ENCODE data around the gene PTPRK.

Gene PTPRK

DNA sequence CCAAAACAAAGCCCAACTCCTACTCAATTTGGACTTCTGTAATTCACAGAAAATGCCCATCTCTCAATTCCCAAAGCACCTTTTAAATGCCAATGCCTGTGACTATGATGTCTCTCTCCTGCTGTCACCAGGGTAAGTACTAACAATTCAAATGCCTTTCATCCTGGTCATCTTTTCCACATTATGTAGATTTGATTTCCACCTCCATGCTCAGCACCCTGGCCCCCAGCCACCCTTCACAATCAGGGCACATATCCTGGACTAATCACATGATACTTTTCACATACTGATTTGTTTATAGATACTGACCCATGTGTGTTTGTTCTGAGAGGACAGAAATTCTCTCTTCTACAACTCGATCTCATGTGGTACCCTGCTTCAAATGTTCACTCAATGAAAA is 236.3 kb downstream of the PTPRK start:
- no CpG with 5 or more reads among the region's 1 CpG for WGBS, 2 donors (ENCODE audit: extremely low coverage in 2 of 2, insufficient read length in 2 of 2, insufficient replicate concordance in 1 of 2)
- H2BK120ac ChIP-seq (ENCODE audit: low read depth, low read length): no peak overlapping the region
- H4K91ac ChIP-seq (ENCODE audit: low read depth, low read length, poor library complexity): no peak overlapping the region
- H3K23ac ChIP-seq (ENCODE audit: low read depth, low read length, poor library complexity): no peak overlapping the region
- H3K4ac ChIP-seq (ENCODE audit: low read length): no peak overlapping the region
- no peak overlapping the region for H3K14ac ChIP-seq (ENCODE audit: low read length)
- H4K8ac ChIP-seq (ENCODE audit: low read depth, low read length): no peak overlapping the region
- H3K18ac ChIP-seq (ENCODE audit: low read length): no peak overlapping the region
- H3K4me2 ChIP-seq (ENCODE audit: insufficient read depth, low read length, poor library complexity, severe bottlenecking): no peak overlapping the region
- no peak overlapping the region for H2BK15ac ChIP-seq (ENCODE audit: low read length)
- no peaks in the 10 kb centered on the region for H3K9me3 ChIP-seq (replicated peaks in 1 of 2; ENCODE audit: control insufficient read depth in 2 of 2, insufficient read depth in 1 of 2, low read depth in 1 of 2, low read length in 2 of 2)
- H3K4me1 ChIP-seq (ENCODE audit: control insufficient read depth in 2 of 2, insufficient read depth in 1 of 2, low read depth in 1 of 2, low read length in 2 of 2): peaks cover 4 to 17% of the 10 kb centered on the region in 2 donors
- peaks cover 2% of the 10 kb centered on the region for H3K79me1 ChIP-seq (ENCODE audit: low read depth, low read length)
- H3K27ac ChIP-seq (replicated peaks; ENCODE audit: low read length): no peak overlapping the region
- DNase-seq (ENCODE audit: low spot score): no peak
- H3K4me3 ChIP-seq (ENCODE audit: low read length in 2 of 2): no peak overlapping the region
- no peak overlapping the region for H3K9ac ChIP-seq (ENCODE audit: low read depth, low read length, poor library complexity)
- H2BK12ac ChIP-seq (ENCODE audit: low read length): no peak overlapping the region
- no peak overlapping the region for H2BK5ac ChIP-seq (ENCODE audit: low read length)
- H2AK5ac ChIP-seq (ENCODE audit: low read depth, low read length): no peak overlapping the region
- no peaks in the 10 kb centered on the region for H3K27me3 ChIP-seq (ENCODE audit: control insufficient read depth in 3 of 3, insufficient read depth in 3 of 3, low read depth in 1 of 3, low read length in 3 of 3)
- no peaks in the 10 kb centered on the region for H3K36me3 ChIP-seq (replicated peaks in 1 of 2; ENCODE audit: control insufficient read depth in 2 of 2, insufficient read depth in 2 of 2, low read length in 2 of 2)
- H2AFZ ChIP-seq (ENCODE audit: low read length): no peak overlapping the region

DNA sequence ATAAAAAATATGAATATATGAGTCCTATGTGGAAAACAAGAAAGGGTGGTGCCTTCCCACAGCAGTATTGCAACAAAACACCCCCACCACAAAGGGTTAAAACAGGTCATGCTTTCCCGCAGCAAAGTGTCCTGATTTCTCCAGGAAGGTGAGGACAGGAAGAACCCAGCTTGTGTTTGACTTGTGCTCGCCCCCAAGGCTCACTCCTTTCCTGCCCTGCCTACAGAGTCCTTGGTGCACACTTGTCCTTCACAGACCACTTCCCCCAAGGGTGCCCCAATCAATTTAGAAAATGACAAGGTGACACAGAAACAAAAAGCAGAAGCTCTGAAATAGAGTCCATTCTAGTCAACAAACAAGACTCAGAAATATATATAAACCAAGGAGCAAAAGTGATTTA is 237.4 kb downstream of the PTPRK start:
- Histone ChIP-seq H2BK12ac (ENCODE audit: low read length) (no peak overlapping the region), H3K79me1 (ENCODE audit: low read depth, low read length) (peaks cover 2% of the 10 kb centered on the region), H3K18ac (ENCODE audit: low read length) (peak overlapping the region; percentile 11), H3K27ac (replicated peaks; ENCODE audit: low read length) (no peak overlapping the region), H2BK5ac (ENCODE audit: low read length) (no peak overlapping the region), H2BK120ac (ENCODE audit: low read depth, low read length) (no peak overlapping the region), H4K91ac (ENCODE audit: low read depth, low read length, poor library complexity) (no peak overlapping the region), H3K4me3 (ENCODE audit: low read length in 2 of 2) (no peak overlapping the region), H2AFZ (ENCODE audit: low read length) (no peak overlapping the region), H2AK5ac (ENCODE audit: low read depth, low read length) (no peak overlapping the region), H3K9me3 (replicated peaks in 1 of 2; ENCODE audit: control insufficient read depth in 2 of 2, insufficient read depth in 1 of 2, low read depth in 1 of 2, low read length in 2 of 2) (no peaks in the 10 kb centered on the region), H3K27me3 (ENCODE audit: control insufficient read depth in 3 of 3, insufficient read depth in 3 of 3, low read depth in 1 of 3, low read length in 3 of 3) (no peaks in the 10 kb centered on the region), H3K23ac (ENCODE audit: low read depth, low read length, poor library complexity) (no peak overlapping the region), H3K36me3 (replicated peaks in 1 of 2; ENCODE audit: control insufficient read depth in 2 of 2, insufficient read depth in 2 of 2, low read length in 2 of 2) (no peaks in the 10 kb centered on the region), H4K8ac (ENCODE audit: low read depth, low read length) (no peak overlapping the region), H3K4me1 (ENCODE audit: control insufficient read depth in 2 of 2, insufficient read depth in 1 of 2, low read depth in 1 of 2, low read length in 2 of 2) (peaks cover 4 to 21% of the 10 kb centered on the region in 2 donors), H3K9ac (ENCODE audit: low read depth, low read length, poor library complexity) (no peak overlapping the region), H2BK15ac (ENCODE audit: low read length) (no peak overlapping the region), H3K4ac (ENCODE audit: low read length) (no peak overlapping the region), H3K4me2 (ENCODE audit: insufficient read depth, low read length, poor library complexity, severe bottlenecking) (no peak overlapping the region), H3K14ac (ENCODE audit: low read length) (no peak overlapping the region)
- DNase-seq (ENCODE audit: low spot score): no peak
- WGBS, 2 donors (ENCODE audit: extremely low coverage in 2 of 2, insufficient read length in 2 of 2, insufficient replicate concordance in 1 of 2): no CpG with 5 or more reads among the region's 2 CpGs

DNA sequence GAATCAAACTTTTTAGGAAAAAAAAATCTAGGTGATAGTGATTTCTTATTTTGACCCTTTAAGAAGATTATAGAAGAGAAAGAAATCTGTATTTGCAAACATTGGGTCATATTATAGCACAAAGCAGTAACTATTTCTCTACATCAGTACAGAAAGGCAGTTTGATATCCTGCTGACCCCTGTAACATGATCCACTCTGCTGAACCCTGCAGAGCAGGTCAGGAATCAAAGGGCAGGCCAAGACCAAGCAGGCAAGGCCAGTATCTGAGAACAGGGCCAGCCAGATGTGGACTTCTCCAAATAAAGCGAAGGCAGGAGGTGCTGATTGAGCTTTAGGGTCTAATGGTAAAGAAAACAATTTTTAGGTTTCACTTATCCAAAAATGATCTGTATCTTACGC is 239.4 kb downstream of the PTPRK start:
- no peak overlapping the region for H2BK15ac ChIP-seq (ENCODE audit: low read length)
- no peak overlapping the region for H3K4me3 ChIP-seq (ENCODE audit: low read length in 2 of 2)
- no peak overlapping the region for H3K4me2 ChIP-seq (ENCODE audit: insufficient read depth, low read length, poor library complexity, severe bottlenecking)
- H3K18ac ChIP-seq (ENCODE audit: low read length): no peak overlapping the region
- no peak overlapping the region for H2BK120ac ChIP-seq (ENCODE audit: low read depth, low read length)
- no peak overlapping the region for H3K27ac ChIP-seq (replicated peaks; ENCODE audit: low read length)
- WGBS, 2 donors (ENCODE audit: extremely low coverage in 2 of 2, insufficient read length in 2 of 2, insufficient replicate concordance in 1 of 2): no CpG with 5 or more reads among the region's 2 CpGs
- no peaks in the 10 kb centered on the region for H3K27me3 ChIP-seq (ENCODE audit: control insufficient read depth in 3 of 3, insufficient read depth in 3 of 3, low read depth in 1 of 3, low read length in 3 of 3)
- peaks cover 4 to 32% of the 10 kb centered on the region in 2 donors for H3K4me1 ChIP-seq (ENCODE audit: control insufficient read depth in 2 of 2, insufficient read depth in 1 of 2, low read depth in 1 of 2, low read length in 2 of 2)
- H3K14ac ChIP-seq (ENCODE audit: low read length): no peak overlapping the region
- no peak overlapping the region for H4K8ac ChIP-seq (ENCODE audit: low read depth, low read length)
- no peak overlapping the region for H2AFZ ChIP-seq (ENCODE audit: low read length)
- H3K23ac ChIP-seq (ENCODE audit: low read depth, low read length, poor library complexity): no peak overlapping the region
- H3K9me3 ChIP-seq (replicated peaks in 1 of 2; ENCODE audit: control insufficient read depth in 2 of 2, insufficient read depth in 1 of 2, low read depth in 1 of 2, low read length in 2 of 2): no peaks in the 10 kb centered on the region
- DNase-seq (ENCODE audit: low spot score): peak; percentile 14
- peaks cover 2% of the 10 kb centered on the region for H3K79me1 ChIP-seq (ENCODE audit: low read depth, low read length)
- no peak overlapping the region for H3K9ac ChIP-seq (ENCODE audit: low read depth, low read length, poor library complexity)
- H3K4ac ChIP-seq (ENCODE audit: low read length): no peak overlapping the region
- H2BK5ac ChIP-seq (ENCODE audit: low read length): no peak overlapping the region
- no peak overlapping the region for H4K91ac ChIP-seq (ENCODE audit: low read depth, low read length, poor library complexity)
- no peak overlapping the region for H2AK5ac ChIP-seq (ENCODE audit: low read depth, low read length)
- no peak overlapping the region for H2BK12ac ChIP-seq (ENCODE audit: low read length)
- H3K36me3 ChIP-seq (replicated peaks in 1 of 2; ENCODE audit: control insufficient read depth in 2 of 2, insufficient read depth in 2 of 2, low read length in 2 of 2): no peaks in the 10 kb centered on the region

DNA sequence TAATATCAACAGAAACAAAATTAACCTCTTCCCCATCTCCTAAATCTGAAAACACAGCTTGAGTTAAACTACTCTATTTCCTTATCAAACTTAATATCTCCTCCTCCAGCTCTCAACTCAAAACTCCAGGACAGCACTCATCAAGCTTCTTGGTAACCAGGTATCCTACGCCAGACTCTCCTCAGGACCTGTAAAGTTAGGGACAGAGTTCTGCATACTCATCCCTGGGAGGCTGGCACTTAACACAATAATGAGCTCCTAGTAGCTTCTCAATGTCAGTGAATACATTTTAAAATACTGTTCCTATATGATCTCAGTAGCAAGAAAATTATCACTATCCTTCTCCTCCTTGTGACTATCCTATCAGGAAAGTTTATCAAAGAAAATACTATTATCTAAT is 240.3 kb downstream of the PTPRK start:
- Histone ChIP-seq H3K23ac (ENCODE audit: low read depth, low read length, poor library complexity) (no peak overlapping the region), H3K27ac (replicated peaks; ENCODE audit: low read length) (no peak overlapping the region), H4K91ac (ENCODE audit: low read depth, low read length, poor library complexity) (no peak overlapping the region), H4K8ac (ENCODE audit: low read depth, low read length) (no peak overlapping the region), H2BK15ac (ENCODE audit: low read length) (no peak overlapping the region), H3K27me3 (ENCODE audit: control insufficient read depth in 3 of 3, insufficient read depth in 3 of 3, low read depth in 1 of 3, low read length in 3 of 3) (no peaks in the 10 kb centered on the region), H3K36me3 (replicated peaks in 1 of 2; ENCODE audit: control insufficient read depth in 2 of 2, insufficient read depth in 2 of 2, low read length in 2 of 2) (no peaks in the 10 kb centered on the region), H3K4me1 (ENCODE audit: control insufficient read depth in 2 of 2, insufficient read depth in 1 of 2, low read depth in 1 of 2, low read length in 2 of 2) (peaks cover 4 to 32% of the 10 kb centered on the region in 2 donors), H3K79me1 (ENCODE audit: low read depth, low read length) (peaks cover 2% of the 10 kb centered on the region), H3K14ac (ENCODE audit: low read length) (no peak overlapping the region), H3K4me2 (ENCODE audit: insufficient read depth, low read length, poor library complexity, severe bottlenecking) (no peak overlapping the region), H2AK5ac (ENCODE audit: low read depth, low read length) (no peak overlapping the region), H2AFZ (ENCODE audit: low read length) (no peak overlapping the region), H3K4me3 (ENCODE audit: low read length in 2 of 2) (no peak overlapping the region), H2BK12ac (ENCODE audit: low read length) (no peak overlapping the region), H3K9me3 (replicated peaks in 1 of 2; ENCODE audit: control insufficient read depth in 2 of 2, insufficient read depth in 1 of 2, low read depth in 1 of 2, low read length in 2 of 2) (no peaks in the 10 kb centered on the region), H2BK5ac (ENCODE audit: low read length) (no peak overlapping the region), H3K9ac (ENCODE audit: low read depth, low read length, poor library complexity) (no peak overlapping the region), H2BK120ac (ENCODE audit: low read depth, low read length) (no peak overlapping the region), H3K18ac (ENCODE audit: low read length) (no peak overlapping the region), H3K4ac (ENCODE audit: low read length) (no peak overlapping the region)
- no CpG with 5 or more reads among the region's 1 CpG for WGBS, 2 donors (ENCODE audit: extremely low coverage in 2 of 2, insufficient read length in 2 of 2, insufficient replicate concordance in 1 of 2)
- DNase-seq (ENCODE audit: low spot score): no peak
